Ishikawa (cell line): ENCODE results near the gene HOXC10.

Source experiments
- CEBPB ChIP-seq: IDR thresholded peaks from 2 replicates; pipeline ENCODE4 v1.6.1; 2012
- CREB1 ChIP-seq: IDR thresholded peaks from 2 replicates; pipeline ENCODE4 v1.6.1; 2012; ENCODE audit warnings: low read depth
- RAD21 ChIP-seq: IDR thresholded peaks from 2 replicates; pipeline ENCODE4 v1.6.1; 2012; ENCODE audit warnings: low read depth
- TF ChIP-seq, protein P1 (sequence below): IDR thresholded peaks from 2 replicates; pipeline ENCODE4 v1.6.1; 2012; ENCODE audit warnings: low read depth, mild to moderate bottlenecking

DNA sequence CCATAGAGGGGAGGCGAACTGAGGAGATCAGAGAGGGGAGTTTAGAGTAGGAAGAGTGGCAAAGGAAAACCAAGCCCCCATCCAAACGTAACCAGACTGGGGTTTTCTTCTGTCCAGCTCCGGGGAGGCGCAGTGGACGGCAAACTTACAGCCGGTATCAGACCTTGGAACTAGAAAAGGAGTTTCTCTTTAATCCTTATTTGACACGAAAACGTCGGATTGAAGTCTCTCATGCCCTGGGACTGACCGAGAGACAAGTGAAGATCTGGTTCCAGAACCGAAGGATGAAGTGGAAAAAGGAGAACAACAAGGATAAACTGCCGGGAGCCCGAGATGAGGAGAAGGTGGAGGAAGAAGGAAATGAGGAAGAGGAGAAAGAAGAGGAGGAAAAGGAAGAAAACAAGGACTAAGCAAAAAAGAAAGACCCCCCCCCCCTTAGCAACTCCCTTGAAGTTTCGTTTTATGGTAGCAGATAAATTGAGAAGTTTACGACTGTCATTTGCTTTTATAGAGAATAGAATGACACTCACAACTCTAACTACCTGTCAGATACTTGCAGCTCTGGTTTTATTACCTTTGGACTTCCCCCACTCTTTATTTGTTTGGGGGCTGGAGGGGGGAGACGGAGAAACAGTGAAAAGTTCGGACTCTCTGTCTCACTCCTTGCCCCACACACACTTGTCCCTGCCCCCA, 26.2 kb downstream of the HOXC10 start:
- TF ChIP-seq RAD21, result no peak
- TF ChIP-seq, protein P1, sequence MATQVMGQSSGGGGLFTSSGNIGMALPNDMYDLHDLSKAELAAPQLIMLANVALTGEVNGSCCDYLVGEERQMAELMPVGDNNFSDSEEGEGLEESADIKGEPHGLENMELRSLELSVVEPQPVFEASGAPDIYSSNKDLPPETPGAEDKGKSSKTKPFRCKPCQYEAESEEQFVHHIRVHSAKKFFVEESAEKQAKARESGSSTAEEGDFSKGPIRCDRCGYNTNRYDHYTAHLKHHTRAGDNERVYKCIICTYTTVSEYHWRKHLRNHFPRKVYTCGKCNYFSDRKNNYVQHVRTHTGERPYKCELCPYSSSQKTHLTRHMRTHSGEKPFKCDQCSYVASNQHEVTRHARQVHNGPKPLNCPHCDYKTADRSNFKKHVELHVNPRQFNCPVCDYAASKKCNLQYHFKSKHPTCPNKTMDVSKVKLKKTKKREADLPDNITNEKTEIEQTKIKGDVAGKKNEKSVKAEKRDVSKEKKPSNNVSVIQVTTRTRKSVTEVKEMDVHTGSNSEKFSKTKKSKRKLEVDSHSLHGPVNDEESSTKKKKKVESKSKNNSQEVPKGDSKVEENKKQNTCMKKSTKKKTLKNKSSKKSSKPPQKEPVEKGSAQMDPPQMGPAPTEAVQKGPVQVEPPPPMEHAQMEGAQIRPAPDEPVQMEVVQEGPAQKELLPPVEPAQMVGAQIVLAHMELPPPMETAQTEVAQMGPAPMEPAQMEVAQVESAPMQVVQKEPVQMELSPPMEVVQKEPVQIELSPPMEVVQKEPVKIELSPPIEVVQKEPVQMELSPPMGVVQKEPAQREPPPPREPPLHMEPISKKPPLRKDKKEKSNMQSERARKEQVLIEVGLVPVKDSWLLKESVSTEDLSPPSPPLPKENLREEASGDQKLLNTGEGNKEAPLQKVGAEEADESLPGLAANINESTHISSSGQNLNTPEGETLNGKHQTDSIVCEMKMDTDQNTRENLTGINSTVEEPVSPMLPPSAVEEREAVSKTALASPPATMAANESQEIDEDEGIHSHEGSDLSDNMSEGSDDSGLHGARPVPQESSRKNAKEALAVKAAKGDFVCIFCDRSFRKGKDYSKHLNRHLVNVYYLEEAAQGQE, result no peak
- TF ChIP-seq CEBPB, result no peak
- TF ChIP-seq CREB1, result no peak
